HS-27A (cell line): ENCODE measurements around the gene RABEP2.
"Not testable (repeated sequence)": the region's sequence is repeated elsewhere in the genome, so short reads cannot be mapped to it uniquely, and the experiment has no call there.

Experiments used
- DNase-seq: peaks from one replicate; pipeline ENCODE4 v3.0.0-alpha.2; 2012; ENCODE audit warnings: low read depth, missing footprints

Gene RABEP2

DNA sequence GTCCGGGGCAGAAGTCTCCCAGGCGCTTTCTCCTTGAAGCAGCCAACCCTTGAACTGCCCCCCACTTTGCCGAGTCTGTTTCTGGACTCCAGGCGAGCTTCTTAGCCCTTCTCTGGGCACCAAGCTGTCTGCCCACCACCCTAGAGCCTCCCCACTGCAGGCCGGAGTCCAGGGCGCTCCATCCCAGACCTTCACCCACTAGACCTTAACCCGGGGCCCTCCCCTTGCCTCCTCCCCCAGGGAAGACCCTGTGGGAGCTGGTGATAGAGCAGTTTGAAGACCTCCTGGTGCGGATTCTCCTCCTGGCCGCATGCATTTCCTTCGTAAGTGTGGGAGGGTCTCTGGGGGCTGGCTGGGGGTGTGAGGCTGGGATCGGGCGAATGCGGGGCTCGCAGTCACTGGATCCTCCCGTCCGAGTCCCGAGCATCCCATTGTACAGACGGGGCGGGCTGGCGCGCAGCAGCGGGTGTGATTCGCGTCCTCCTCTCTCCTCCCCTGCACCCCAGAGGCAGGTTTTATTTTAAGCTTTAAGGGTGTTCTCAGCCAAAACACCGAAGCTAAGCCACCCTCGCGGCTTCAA is 45.7 kb downstream of the RABEP2 start:
- DNase-seq = no peak

DNA sequence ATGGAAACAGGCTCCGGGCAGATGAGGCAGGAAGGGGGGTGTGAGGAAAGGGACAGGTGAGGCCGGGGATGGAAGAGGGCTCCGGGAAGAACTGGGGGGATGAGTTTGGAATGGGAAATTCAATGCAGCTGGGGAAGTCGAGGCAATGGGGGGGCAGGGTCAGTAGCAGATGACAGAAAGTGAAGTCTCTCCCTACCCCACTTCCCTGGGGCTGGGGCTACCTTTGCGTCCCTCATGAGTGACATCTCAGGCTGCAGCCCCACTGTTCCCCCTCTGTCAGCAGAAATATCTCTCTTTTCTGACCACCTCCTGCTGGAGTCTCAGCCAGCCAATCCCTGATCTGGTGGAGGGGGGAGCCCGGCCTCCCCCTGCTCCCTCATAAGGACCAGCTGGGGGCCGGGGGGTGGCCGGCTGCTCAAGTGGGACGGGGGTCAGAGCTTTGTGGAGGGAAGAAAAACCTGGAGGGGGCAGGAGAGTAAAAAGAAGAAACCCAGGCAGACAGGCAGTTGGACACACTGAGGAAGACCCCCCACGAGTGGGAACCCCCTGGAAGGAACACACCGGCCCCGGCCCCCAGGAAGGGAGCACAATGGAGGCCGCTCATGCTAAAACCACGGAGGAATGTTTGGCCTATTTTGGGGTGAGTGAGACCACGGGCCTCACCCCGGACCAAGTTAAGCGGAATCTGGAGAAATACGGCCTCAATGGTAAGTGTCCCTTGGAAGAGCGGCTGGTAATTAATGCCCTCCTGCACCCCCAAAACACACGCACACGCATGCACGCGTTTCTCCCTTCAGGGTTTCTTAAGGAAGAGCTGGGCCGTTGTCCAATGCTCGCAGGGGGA is 46.7 kb downstream of the RABEP2 start, which contains the start of gene ATP2A1:
ATP2A1 (plus strand) TSS at position 406 of the 844 bp plus-strand sequence; CDS start at position 590, 184 bp downstream.
- DNase-seq = no peak

GRCh38 chr16:28877655-28878000 is 47.4 kb downstream of the RABEP2 start:
- DNase-seq = no peak

- no peak for DNase-seq
Observed at GRCh38 chr16:28876973-28877654, 47.9 kb downstream of the RABEP2 start.

DNA sequence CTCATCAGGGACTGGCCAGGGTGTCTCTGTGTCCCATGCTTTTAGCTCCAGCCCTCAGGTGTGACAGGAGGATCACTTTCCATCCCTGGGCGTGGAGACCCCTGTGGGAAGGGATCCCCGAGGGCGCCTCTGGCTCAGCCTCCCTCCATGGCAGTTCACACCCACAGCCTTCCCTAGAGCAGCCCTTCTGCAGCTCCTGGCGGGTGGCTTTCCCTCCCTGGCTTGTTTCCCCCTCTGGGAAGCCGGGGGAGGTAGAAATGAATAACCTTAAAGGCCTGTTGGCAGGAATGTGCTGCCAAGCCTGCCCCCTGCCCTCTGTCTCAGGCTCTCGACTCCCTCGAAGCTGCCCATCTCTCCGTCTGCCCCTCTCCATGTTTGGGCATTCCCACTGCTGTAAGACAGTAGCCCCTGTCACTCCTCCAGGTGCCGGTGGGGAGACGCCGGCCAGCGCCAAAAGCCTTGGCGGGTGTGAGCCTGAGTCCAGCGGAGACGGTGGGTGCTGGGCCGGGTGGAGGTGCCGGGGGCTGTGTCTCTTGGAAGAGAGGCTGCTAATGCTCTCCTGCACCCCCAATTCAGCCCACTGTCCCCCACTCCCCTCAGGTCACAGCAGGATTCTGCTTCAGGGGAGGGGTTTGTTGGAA is 48.9 kb downstream of the RABEP2 start:
- DNase-seq = no peak

GRCh38 chr16:28875134-28876018 is 49.7 kb downstream of the RABEP2 start:
- no peak for DNase-seq

- DNase-seq = no peak
Observed at GRCh38 chr16:28874406-28874805, 50.6 kb downstream of the RABEP2 start.

DNA sequence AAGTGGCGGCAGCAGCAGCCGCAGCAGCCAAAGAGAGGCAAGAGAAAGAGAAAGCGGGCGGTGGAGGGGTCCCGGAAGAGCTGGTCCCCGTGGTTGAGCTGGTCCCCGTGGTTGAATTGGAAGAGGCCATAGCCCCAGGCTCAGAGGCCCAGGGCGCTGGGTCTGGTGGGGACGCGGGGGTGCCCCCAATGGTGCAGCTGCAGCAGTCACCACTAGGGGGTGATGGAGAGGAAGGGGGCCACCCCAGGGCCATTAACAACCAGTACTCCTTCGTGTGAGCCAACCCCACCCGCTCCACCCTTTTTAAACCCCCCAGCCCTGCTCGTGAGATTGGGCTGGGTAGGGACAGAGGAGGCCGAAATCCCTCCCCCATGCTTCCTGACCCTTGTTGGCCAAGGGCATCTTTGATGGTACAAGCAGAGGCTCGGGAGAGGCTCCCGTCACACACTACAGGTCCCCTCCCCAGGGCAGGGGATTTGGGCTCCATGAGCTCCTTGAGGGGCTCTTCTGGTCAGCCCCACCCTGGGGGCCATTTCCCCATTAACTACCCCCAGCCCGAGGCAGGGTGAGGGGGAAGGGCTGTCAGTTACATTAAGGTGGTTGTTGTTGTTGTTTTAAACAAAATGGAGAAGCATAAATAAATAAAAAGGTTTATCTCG is 51.4 kb downstream of the RABEP2 start:
- no peak for DNase-seq

GRCh38 chr16:28872952-28873351 is 52.1 kb downstream of the RABEP2 start:
- no peak for DNase-seq

DNA sequence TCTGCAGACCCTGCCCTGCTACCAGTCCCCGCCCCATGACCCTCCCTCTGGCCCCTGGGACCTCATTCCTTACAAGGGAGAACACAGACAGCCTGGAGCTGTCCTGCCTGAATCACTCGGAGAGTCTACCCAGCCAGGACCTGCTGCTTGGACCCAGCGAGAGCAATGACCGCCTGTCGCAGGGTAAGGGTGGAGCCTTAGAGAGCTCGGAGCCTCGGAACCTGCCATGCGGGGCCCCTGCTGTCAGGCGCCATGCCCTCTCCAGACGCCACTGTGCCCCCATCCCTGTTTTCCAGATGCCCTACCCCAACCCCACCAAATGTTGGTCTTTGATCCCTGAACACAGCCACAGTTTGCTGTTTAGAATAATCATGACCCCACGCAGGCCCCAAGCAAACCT is 55.8 kb downstream of the RABEP2 start:
- DNase-seq = no peak

DNA sequence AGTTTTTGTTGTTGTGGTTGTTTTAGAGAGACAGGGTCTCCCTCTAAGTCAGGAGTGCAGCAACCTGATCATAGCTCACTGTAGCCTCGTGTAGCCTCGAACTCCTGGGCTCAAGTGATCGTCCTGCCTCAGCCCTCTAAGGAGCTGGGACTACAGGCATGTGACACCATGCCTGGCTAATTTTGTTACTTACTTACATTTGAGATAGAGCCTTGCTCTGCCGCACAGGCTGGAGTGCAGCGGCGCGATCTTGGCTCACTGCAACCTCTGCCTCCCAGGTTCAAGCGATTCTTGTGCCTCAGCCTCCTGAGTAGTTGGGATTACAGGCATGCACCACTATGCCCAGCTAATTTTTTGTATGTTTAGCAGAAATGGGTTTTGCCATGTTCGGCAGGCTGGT is 57.4 kb downstream of the RABEP2 start:
- not testable (repeated sequence) for DNase-seq

DNA sequence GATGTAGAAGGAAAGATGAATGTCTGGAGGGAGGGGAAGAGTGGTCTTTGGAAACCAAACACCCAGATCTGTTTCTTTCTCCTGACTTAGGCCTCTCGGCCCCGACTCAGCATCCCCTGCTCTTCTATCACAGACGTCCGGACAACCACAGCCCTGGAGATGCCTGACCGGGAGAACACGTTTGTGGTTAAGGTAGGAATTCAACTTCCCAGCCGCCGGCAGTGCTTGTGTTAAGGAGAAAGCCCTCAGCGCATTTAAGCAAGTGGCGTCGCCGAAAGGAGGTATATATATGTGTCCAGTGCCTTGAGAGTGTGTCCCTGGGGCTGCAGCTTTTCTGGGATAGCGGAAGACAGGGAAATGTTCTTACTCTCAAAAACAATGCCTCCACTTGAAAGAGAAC is 57.8 kb downstream of the RABEP2 start:
- DNase-seq = no peak

DNA sequence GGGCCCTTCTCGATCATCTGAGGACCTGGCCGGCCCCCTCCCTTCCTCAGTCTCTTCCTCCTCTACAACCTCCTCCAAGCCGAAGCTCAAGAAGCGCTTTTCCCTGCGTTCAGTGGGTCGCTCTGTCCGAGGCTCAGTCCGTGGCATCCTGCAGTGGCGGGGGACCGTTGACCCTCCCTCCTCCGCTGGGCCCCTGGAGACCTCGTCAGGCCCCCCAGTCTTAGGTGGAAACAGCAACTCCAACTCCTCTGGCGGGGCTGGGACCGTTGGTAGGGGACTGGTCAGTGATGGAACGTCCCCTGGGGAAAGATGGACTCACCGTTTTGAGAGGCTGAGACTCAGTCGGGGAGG is 58.6 kb downstream of the RABEP2 start:
- no peak for DNase-seq

DNA sequence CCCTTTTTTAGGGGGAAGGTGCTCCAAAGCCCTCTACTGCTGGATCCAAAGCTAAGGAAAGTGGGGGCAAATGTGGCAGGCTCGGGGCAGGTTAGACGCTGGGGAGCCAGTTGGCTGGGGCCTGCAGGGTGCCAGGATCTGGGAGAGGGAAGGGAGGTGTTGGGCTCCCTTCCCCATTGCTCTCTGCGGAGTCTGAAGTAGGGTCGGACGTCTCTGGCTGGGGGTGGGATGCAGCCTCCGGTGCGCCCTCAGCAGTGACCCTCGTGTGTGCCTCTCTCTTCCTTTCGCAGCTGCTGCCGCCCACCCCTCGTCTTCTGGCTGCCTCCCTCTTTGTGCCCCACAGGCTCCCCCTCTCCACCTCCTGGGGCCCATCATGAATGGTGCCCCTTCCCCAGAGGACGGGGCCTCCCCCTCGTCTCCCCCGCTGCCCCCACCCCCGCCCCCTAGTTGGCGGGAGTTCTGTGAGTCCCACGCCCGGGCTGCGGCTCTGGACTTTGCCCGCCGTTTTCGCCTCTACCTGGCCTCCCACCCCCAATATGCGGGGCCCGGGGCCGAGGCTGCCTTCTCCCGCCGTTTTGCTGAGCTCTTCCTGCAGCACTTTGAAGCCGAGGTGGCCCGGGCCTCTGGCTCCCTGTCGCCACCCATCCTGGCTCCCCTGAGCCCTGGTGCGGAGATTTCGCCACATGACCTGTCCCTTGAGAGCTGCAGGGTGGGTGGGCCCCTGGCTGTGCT is 59.1 kb downstream of the RABEP2 start:
- DNase-seq = no peak

DNA sequence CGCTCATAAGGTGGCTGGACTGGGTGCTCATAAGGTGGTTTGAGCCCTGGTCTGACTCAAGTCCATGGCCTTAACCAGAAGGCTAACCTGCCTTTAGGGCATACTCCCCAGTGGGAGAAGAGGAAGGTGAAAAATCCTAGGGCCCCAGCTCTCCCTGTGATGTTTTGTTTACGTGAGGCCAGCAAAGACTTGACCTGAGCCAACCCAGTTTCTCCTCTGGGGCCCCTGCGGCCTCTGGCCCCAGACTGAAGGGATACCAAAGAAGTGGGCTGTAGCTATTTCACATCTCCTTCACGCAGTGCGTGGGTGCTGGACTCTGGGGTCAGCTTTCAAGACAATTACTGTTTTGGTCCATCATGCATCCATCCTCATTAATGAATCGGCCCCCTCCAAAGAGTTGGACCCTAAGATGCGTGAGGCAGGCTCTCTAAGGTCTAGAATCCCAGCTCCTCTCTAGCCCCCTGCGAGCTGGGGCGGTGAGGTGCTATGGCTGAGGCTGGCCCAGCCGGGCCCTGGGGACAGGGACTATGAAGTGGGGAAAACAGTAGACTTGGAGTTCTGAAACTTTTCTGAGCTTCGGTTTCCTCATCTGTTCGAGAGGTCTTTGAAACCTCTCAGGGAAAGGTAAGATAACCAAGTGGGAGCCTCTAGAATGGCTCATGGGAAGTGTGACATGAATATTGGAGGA is 59.9 kb downstream of the RABEP2 start:
- no peak for DNase-seq

DNA sequence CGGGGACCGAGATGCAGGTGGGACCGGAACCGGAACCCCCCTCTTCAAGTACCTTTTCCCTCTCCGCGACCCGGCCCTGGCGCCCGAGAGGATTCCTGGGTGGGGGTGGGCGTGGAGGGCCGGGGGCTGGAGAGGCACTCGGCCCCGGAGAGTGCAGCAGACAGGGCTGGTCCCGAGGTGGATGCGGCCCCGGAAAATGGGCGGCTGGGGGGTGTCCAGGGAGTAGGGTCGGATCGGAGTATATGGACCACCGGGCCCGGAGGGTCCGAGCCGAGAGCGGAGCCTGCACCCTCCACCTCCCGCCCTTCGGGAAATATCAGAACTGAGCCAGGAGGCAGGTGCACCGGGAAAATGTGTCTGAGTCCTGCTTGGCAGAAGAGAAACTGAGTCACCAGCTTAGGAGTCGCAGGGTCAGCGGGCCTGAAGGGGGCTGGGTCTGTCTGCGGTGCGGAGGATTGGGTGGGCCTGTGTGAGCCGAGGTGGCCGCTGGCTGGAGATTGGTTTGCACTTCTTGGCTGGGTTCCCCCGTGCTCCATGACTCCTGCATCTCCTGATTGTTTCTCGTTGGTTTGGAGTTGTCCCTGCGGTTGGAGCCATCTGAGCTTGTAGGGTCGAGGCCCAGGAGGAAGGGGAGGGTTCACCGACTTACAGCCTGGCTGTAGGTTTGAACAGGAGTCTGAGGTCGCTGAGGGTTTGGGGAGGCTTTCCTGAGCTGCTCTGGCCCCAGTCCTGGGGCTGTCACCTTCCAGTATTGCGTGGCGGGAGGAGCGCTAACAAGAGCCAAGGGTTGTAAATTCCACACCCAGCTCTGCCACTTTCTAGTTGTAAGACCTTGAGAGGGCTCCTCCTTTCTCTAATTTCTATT is 60.9 kb downstream of the RABEP2 start:
- DNase-seq = no peak

GRCh38 chr16:28859326-28859725 is 65.7 kb downstream of the RABEP2 start:
- no peak for DNase-seq

- DNase-seq = no peak
Observed at GRCh38 chr16:28858421-28858820, 66.6 kb downstream of the RABEP2 start.
